ENCODE measurements around the gene CNTN5.

DNA sequence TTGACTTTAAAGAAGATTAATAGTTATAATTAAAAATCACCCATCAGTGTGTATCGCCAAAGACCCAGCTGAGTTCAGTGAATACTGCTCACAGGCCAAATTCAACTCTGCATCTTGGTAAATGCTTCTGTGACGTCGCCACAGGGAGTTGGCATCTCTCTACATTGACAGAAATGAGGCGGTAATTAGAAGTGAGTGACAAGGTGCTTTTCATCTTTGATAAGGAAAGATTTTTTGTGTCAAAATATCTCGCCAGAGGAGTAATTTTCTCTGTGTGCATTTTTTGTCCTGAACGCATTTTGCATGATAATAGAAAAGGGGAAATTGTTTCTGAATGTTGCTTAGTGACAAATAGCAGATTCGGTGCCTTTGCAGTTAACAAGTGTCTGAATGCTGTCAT lies 345.8 kb downstream of the CNTN5 start:
- TF ChIP-seq, protein P1, sequence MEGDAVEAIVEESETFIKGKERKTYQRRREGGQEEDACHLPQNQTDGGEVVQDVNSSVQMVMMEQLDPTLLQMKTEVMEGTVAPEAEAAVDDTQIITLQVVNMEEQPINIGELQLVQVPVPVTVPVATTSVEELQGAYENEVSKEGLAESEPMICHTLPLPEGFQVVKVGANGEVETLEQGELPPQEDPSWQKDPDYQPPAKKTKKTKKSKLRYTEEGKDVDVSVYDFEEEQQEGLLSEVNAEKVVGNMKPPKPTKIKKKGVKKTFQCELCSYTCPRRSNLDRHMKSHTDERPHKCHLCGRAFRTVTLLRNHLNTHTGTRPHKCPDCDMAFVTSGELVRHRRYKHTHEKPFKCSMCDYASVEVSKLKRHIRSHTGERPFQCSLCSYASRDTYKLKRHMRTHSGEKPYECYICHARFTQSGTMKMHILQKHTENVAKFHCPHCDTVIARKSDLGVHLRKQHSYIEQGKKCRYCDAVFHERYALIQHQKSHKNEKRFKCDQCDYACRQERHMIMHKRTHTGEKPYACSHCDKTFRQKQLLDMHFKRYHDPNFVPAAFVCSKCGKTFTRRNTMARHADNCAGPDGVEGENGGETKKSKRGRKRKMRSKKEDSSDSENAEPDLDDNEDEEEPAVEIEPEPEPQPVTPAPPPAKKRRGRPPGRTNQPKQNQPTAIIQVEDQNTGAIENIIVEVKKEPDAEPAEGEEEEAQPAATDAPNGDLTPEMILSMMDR (IDR thresholded peaks at IDR 0.05) = no peak
- TF ChIP-seq POLR2A (IDR thresholded peaks at IDR 0.05) = no peak
